Astrocyte of the cerebellum (primary cell): Measurements from ENCODE around the gene VMA21.

Experiments
- DNase-seq: peaks from one replicate; pipeline ENCODE4 v3.0.0-alpha.2; 2011; ENCODE audit warnings: low read depth
- H3K4me3 ChIP-seq: 2 replicates; pipeline ENCODE4 v1.5.1; 2011; ENCODE audit warnings: mild to moderate bottlenecking, low read depth, low read length, moderate library complexity
- CTCF ChIP-seq: IDR thresholded peaks from 2 replicates; pipeline ENCODE4 v1.5.1; 2012; ENCODE audit warnings: low read length, low read depth, moderate library complexity, mild to moderate bottlenecking; ENCODE audit errors: missing control alignments
- in situ Hi-C: cut with HindIII; loops from 2 replicates; pipeline ENCODE4 v1.10.0; 2017; ENCODE audit warnings: low sequenced_read_pairs

Gene VMA21

GRCh38 chrX:151384807-151385206, 12.2 kb upstream of the VMA21 start:
- in situ Hi-C loops = no loop called here
- H3K4me3 ChIP-seq = no peak overlapping the region
- no peak for TF ChIP-seq CTCF
- peak; percentile 16 for DNase-seq

- DNase-seq = no peak
- H3K4me3 ChIP-seq = no peak overlapping the region
- in situ Hi-C loops = no loop called here
- TF ChIP-seq CTCF = no peak
Observed at GRCh38 chrX:151386838-151387459, 10.1 kb upstream of the VMA21 start.

GRCh38 chrX:151391722-151392121, 5.3 kb upstream of the VMA21 start:
- in situ Hi-C loops = no loop called here
- no peak for DNase-seq
- no peak for TF ChIP-seq CTCF

GRCh38 chrX:151393514-151393913, 3.5 kb upstream of the VMA21 start:
- no peak overlapping the region for H3K4me3 ChIP-seq
- in situ Hi-C loops = no loop called here
- DNase-seq = no peak
- TF ChIP-seq CTCF = no peak

More at GRCh38 chrX:151391722-151392121, 5.3 kb upstream of the VMA21 start:
- no peak overlapping the region for H3K4me3 ChIP-seq

GRCh38 chrX:151396042-151396824, 773 bp upstream of the VMA21 start:
- TF ChIP-seq CTCF = no peak
- peak; percentile 20 for DNase-seq
- in situ Hi-C loops = no loop called here
- H3K4me3 ChIP-seq = peak overlapping the region; percentile 81

- in situ Hi-C loops = no loop called here
- TF ChIP-seq CTCF = no peak
Observed at GRCh38 chrX:151397741-151398070, 700 bp downstream of the VMA21 start.

More at GRCh38 chrX:151397741-151398070, 700 bp downstream of the VMA21 start:
- no peak for DNase-seq
- peak overlapping the region; percentile 81 for H3K4me3 ChIP-seq
